Fibroblast of skin of right quadriceps (primary cell): Measurements from ENCODE around the gene ZFP57.

ENCODE experiments used
- DNase-seq: peaks from one replicate; pipeline ENCODE4 v3.0.0-alpha.2; 2013

The ZFP57 gene

DNA sequence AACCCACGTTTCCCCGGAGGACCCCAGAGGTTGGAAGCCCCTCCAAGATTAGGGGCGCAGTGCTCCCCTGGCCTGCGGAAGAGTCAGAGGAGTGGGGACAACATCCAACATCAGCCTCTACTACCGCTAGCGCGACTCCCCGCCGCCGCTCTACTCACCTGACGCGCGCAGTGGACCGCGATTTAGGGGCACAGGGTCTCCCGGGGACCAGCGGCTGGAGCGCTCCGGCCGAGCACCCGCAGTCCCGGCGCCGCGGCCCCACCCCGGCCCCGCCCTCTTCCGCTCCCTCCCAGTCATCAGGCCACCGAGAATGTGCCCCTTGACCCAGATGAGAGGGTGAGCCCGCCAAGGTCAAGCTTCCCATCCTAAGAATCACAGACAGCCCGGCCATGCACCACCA, at the start of gene ZFP57:
TSS of gene ZFP57 (minus strand) at position 249 of the 400 bp plus-strand sequence. CDS start 4,149 bp downstream, outside the sequence.
- no peak for DNase-seq

GRCh38 chr6:29730575-29731126, 49.7 kb upstream of the ZFP57 start:
- DNase-seq = no peak

DNA sequence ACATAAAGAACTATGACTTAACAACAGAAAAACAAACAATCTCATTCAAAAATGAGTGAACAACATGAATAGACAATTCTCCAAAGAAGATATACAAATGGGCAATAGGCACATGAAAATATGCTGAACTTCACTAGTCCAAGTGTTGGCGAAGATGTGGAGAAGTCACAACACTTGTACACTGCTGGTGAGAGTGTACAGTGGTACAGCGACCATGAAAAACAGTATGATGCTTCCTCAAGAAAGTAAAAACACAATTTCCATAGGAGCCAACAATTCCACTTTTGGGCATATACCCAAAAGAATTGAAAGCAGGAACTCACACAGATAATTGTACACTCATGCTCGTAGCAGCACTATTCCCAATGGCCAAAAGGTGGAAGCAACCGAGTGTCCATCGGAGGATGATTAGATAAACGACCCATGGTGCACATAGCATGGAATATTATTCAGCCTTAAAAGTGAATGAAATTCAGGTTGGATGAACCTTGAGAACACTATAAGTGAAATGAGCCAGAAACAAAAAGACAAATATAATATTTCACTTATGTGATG, 48.9 kb upstream of the ZFP57 start:
- no peak for DNase-seq

- DNase-seq = no peak
Observed at GRCh38 chr6:29728875-29729270, 47.9 kb upstream of the ZFP57 start.

DNA sequence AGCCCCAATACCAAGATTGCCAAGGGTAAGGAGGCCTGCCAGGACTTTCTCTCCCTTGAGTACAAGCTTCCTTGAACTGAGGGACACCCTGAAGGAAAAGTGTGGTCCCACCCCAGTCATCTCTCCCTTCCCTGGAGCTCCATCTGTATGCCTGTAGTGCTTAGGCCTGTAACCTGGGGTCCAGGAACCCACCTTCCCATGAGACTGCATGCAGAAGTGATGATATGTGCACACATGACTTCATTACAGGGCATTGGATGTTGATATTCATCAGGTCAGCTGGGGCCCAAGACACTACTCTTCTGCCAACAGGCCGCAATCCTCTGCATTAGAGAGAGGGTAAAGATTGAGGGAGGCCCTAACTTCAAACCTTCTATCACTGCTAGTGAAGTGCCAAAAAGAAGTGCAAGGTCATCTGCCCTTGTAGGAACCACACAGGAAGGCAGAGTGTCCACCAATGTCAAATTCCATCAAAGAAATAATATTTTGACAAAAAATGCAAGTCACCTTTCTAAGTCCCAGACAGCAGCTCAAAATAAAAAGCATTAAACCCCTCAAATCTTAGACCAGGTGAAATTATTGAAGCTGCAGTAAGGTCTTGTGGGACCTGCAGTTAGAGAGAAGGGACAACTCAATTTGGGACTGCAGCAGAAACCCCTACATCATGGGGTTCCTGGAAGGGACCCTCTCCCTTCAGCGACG, 47.4 kb upstream of the ZFP57 start:
- DNase-seq = no peak

- DNase-seq = no peak
Observed at GRCh38 chr6:29727637-29728036, 46.7 kb upstream of the ZFP57 start.

DNA sequence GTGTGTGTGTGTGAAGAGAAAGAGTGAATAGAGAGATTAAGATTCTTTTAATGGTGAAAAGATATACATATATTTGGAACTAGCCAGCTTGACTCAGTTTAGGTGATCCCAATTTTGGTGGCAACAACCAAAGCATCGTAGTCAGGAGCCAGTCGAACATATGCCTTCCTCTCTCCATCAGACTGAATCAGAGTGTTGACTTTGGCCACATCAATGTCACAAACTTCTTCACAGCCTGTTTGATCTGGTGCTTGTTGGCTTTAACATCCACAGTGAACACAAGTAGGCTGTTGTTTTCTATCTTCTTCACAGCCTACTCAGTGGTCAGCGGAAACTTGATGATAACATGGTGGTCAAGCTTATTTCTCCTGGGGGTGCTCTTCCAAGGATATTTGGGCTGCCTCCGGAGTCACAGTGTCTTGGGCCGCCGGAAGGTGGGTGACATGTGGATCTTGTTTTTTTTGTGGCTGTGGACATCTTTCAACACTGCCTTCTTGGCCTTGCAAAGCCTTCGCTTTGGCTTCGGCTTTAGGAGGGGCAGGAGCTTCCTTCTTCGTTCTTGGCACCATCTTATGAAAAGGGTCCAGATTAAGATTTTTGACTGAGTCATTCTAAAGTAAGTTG, 45.7 kb upstream of the ZFP57 start:
- DNase-seq = no peak

DNA sequence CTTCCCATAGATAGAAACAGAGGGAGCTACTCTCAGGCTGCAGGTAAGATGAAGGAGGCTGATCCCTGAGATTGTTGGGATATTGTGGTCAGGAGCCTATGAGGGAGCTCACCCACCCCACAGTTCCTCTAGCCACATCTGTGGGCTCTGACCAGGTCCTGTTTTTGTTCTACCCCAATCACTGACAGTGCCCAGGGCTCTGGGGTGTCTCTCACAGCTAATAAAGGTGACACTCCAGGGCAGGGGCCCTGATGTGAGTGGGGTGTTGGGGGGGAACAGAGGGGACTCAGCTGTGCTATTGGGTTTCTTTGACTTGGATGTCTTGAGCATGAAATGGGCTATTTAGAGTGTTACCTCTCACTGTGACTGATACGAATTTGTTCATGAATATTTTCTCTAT, 45.0 kb upstream of the ZFP57 start:
- no peak for DNase-seq

DNA sequence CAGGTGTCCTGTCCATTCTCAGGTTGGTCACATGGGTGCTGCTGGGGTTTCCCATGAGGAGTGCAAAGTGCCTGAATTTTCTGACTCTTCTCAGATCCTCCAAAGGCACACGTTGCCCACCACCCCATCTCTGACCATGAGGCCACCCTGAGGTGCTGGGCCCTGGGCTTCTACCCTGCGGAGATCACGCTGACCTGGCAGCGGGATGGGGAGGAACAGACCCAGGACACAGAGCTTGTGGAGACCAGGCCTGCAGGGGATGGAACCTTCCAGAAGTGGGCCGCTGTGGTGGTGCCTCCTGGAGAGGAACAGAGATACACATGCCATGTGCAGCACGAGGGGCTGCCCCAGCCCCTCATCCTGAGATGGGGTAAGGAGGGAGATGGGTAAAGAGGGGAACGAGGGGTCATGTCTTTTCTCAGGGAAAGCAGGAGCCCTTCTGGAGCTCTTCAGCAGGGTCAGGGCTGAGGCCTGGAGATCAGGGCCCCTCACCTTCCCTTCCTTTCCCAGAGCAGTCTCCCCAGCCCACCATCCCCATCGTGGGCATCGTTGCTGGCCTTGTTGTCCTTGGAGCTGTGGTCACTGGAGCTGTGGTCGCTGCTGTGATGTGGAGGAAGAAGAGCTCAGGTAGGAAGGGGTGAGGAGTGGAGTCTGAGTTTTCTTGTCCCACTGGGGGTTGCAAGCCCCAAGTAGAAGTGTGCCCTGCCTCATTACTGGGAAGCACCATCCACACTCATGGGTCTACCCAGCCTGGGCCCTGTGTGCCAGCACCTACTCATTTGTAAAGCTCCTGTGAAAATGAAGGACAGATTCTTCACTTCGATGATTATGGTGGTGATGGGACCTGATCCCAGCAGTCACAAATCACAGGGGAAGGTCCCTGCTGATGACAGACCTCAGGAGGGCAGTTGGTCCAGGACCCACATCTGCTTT, 44.3 kb upstream of the ZFP57 start:
- DNase-seq = no peak

GRCh38 chr6:29723666-29724588, 43.0 kb upstream of the ZFP57 start:
- DNase-seq = no peak

DNA sequence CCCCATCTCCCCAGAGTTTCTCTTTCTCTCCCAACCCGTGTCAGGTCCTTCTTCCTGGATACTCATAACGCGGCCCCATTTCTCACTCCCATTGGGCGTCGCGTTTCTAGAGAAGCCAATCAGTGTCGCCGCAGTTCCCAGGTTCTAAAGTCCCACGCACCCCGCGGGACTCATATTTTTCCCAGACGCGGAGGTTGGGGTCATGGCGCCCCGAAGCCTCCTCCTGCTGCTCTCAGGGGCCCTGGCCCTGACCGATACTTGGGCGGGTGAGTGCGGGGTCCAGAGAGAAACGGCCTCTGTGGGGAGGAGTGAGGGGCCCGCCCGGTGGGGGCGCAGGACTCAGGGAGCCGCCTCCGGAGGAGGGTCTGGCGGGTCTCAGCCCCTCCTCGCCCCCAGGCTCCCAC, 42.3 kb upstream of the ZFP57 start, which contains the start of gene HLA-F:
TSS of gene HLA-F (plus strand) at position 173 of the 404 bp plus-strand sequence. CDS start at position 203, 30 bp downstream.
- peak; percentile 67 for DNase-seq

GRCh38 chr6:29720863-29721262, 39.9 kb upstream of the ZFP57 start:
- no peak for DNase-seq

DNA sequence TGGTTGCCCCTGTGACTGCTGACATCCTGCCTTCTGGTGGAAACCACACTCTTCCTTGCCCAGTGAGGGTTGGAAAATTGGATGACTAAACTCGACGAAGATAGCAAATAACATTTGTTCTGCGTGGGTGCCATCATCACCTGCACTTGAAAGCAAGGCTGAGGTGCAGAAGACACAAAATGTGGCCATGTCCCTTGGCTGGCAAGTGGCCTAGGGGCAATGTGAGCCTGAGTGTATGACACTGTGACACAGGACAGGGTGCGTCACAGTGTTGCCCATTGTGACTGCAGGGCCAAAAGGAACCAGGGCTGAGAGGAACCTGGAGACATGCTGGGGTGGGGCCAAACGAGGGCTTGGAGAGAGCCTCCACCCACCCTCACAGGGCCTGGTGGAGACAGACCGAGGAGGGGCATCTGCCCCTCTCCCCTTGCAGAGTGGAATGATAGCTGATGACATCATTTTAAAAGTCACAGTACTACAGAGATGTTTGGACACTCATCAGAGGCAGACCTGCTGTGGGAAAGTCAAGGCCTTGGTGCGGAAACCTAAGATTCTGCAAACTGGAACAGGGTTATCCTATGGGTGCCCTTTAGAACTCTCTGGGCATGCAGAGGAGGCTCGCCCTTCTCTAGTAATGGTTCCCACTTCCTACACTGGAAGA, 29.5 kb upstream of the ZFP57 start:
- DNase-seq = no peak

DNA sequence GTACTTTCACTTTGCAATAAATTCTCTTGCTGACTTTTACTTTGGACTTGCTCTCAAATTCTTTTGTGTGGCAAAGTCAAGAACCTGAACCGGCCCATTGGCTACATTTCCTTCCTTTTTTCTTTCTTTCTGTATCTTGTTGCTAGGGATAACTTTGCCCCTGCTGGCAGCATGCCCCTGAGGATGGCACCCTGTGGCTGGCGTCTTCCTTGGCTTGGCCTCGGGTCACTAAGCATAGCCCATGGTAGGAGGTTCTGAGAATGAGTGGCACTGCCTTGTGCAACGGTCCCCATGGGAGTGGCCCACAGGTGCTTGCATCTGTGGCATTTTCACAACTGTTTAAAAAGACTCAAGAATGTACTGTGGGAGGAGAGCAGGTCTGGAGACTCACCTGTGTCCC, 28.2 kb upstream of the ZFP57 start:
- no peak for DNase-seq

DNA sequence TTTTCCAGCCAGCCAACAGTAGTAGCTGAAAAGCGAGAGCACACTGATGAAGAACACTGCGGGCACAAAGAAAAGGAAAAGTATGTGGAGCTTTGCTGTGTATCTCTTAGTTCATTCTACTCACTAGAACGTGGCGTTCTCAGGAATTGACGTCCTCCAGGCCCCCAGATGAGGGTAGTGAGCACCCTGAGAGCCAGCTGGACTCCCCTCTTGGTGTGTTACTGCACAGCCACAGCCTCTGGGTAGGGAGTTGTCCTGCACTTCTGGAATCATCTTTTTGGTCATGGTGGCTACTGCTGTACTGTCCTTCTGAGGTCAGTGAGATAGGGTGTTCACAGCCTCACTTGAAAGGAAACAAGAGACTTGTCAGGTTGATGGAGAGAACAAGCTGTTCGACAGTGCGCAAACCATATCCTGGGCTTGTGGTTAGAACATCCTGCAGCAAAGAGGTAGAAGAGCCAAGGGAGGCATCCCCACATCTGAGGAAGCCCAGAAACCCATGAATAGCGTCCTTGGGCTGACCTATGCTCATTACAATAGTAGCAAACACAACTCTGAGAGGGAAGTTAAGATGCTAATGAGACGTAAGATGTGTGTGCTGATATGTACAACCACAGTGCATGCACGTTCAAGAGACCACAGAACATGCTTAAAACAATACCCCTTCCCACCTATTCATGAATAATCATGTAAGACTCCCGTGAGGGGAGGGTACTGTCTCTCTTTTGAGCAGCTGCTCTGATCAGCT, 27.7 kb upstream of the ZFP57 start:
- no peak for DNase-seq

GRCh38 chr6:29705389-29706231, 24.7 kb upstream of the ZFP57 start:
- DNase-seq = peak; percentile 45

GRCh38 chr6:29702519-29703103, 21.7 kb upstream of the ZFP57 start:
- no peak for DNase-seq

GRCh38 chr6:29696147-29697125, 15.5 kb upstream of the ZFP57 start:
- DNase-seq = no peak
